C4-2B (cell line): ENCODE data around the gene OSBPL8.

Experiments
- H3K27ac ChIP-seq: fragments of 450-650 bp; 2 replicates; pipeline ENCODE4 v1.5.1; 2017
- CTCF ChIP-seq: fragments of 450-650 bp; conservative IDR thresholded peaks from 2 replicates; pipeline ENCODE4 v1.5.1; 2017; ENCODE audit warnings: mild to moderate bottlenecking
- ZFX ChIP-seq: fragments of 450-650 bp; IDR thresholded peaks from 2 replicates; pipeline ENCODE4 v1.6.1; 2017

Gene OSBPL8

GRCh38 chr12:76422543-76423438 lies 136.8 kb downstream of the OSBPL8 start:
- H3K27ac ChIP-seq, result no peak overlapping the region
- no peak for TF ChIP-seq ZFX
- no peak for TF ChIP-seq CTCF

GRCh38 chr12:76422154-76422542 lies 137.4 kb downstream of the OSBPL8 start:
- H3K27ac ChIP-seq, result no peak overlapping the region
- TF ChIP-seq ZFX (no peak), CTCF (no peak)

- no peak overlapping the region for H3K27ac ChIP-seq
Observed at GRCh38 chr12:76421046-76421445, 138.5 kb downstream of the OSBPL8 start.

GRCh38 chr12:76420222-76420621 lies 139.3 kb downstream of the OSBPL8 start:
- H3K27ac ChIP-seq, result no peak overlapping the region
- no peak for TF ChIP-seq CTCF
- TF ChIP-seq ZFX, result no peak

More at GRCh38 chr12:76421046-76421445, 138.5 kb downstream of the OSBPL8 start:
- no peak for TF ChIP-seq ZFX

DNA sequence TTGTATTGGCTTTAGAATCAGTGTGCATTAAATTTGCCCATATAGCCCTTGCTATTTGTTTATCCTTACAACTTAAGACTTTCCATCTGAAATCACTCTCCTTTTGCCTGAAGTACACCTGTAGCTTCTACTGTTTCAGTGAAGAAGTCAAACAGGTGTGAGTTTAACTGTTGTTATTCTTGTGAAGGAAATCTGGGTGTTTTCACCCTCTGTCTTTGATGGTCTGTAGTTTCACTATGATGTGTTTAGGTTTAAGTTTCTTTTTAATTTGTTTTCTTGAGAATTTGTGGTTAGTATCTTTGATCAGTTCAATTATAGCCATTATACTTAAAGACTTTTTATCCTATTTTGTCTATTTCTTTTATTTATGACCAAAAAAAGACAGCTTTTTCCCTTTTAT lies 142.5 kb downstream of the OSBPL8 start:
- TF ChIP-seq ZFX (no peak), CTCF (no peak)
- no peak overlapping the region for H3K27ac ChIP-seq

GRCh38 chr12:76413121-76413520 lies 146.4 kb downstream of the OSBPL8 start:
- no peak overlapping the region for H3K27ac ChIP-seq
- TF ChIP-seq ZFX (no peak), CTCF (no peak)

DNA sequence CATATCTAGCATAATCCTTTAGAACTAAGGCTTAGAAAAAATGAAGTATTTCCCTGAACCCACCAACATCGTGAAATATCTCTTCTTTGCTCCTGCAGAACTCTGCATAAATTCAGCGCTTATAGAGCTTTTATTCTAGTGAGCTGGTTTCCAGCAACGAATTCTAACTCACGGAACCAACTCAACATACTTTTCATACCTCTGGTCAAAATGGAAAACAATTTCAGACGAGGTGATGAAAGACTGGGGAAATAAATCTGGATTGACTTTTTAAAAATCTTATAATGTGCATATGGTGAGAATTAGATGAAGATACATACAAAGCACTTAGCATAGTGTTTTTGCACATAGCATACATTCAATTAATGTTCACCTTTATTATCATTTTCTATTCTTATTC lies 148.8 kb downstream of the OSBPL8 start:
- no peak overlapping the region for H3K27ac ChIP-seq
- TF ChIP-seq CTCF, result no peak
- no peak for TF ChIP-seq ZFX

GRCh38 chr12:76410371-76410770 lies 149.2 kb downstream of the OSBPL8 start:
- TF ChIP-seq ZFX (no peak), CTCF (no peak)

More at GRCh38 chr12:76410371-76410770, 149.2 kb downstream of the OSBPL8 start:
- H3K27ac ChIP-seq, result no peak overlapping the region
